ENCODE data around the gene ZNF292.

The ZNF292 gene

DNA sequence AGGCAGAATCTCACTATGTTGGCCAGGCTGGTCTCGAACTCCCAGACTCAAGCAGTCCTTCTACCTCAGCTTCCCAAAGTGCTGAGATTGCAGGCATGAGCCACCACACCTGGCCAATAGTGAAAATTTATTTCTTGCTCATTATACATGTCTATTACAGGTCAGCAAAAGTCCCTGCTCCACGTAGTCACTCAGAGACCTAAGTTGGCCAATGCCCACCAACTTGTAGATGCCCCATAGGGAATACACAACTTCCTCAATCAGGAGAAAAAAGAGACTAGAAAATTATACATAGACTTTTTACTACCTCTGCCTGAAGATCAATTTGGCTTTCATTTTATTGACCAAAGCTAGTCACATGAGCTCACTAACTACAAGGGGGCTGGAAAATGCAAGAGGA is 38.4 kb upstream of the ZNF292 start:
- Histone ChIP-seq H3K4me2 (ENCODE audit: low read length) (no peak overlapping the region), H4K20me1 (ENCODE audit: insufficient read depth, low read length) (no peaks in the 10 kb centered on the region), H3K4me1 (ENCODE audit: low read length) (peaks cover 19% of the 10 kb centered on the region), H3K9ac (ENCODE audit: low read length) (no peak overlapping the region), H3K79me2 (ENCODE audit: low read length) (no peaks in the 10 kb centered on the region), H2AFZ (ENCODE audit: low read depth, low read length) (no peak overlapping the region), H3K27ac (ENCODE audit: low read length) (no peak overlapping the region), H3K27me3 (ENCODE audit: low read depth, low read length) (no peaks in the 10 kb centered on the region), H3K36me3 (replicated peaks; ENCODE audit: low read depth, low read length) (no peaks in the 10 kb centered on the region), H3K9me3 (ENCODE audit: insufficient read depth, low read length) (no peaks in the 10 kb centered on the region), H3K4me3 (ENCODE audit: low read length) (no peak overlapping the region)
- TF ChIP-seq, protein P1, sequence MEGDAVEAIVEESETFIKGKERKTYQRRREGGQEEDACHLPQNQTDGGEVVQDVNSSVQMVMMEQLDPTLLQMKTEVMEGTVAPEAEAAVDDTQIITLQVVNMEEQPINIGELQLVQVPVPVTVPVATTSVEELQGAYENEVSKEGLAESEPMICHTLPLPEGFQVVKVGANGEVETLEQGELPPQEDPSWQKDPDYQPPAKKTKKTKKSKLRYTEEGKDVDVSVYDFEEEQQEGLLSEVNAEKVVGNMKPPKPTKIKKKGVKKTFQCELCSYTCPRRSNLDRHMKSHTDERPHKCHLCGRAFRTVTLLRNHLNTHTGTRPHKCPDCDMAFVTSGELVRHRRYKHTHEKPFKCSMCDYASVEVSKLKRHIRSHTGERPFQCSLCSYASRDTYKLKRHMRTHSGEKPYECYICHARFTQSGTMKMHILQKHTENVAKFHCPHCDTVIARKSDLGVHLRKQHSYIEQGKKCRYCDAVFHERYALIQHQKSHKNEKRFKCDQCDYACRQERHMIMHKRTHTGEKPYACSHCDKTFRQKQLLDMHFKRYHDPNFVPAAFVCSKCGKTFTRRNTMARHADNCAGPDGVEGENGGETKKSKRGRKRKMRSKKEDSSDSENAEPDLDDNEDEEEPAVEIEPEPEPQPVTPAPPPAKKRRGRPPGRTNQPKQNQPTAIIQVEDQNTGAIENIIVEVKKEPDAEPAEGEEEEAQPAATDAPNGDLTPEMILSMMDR (IDR thresholded peaks at IDR 0.05; ENCODE audit: low read depth, low read length): no peak
- no peak for TF ChIP-seq EZH2phosphoT487 (IDR thresholded peaks at IDR 0.05; ENCODE audit: low read depth)

GRCh38 chr6:87118054-87118453 is 37.3 kb upstream of the ZNF292 start:
- Histone ChIP-seq H3K4me1 (ENCODE audit: low read length) (peaks cover 19% of the 10 kb centered on the region), H3K79me2 (ENCODE audit: low read length) (no peaks in the 10 kb centered on the region), H3K4me3 (ENCODE audit: low read length) (no peak overlapping the region), H4K20me1 (ENCODE audit: insufficient read depth, low read length) (no peaks in the 10 kb centered on the region), H3K9ac (ENCODE audit: low read length) (no peak overlapping the region), H3K27me3 (ENCODE audit: low read depth, low read length) (no peaks in the 10 kb centered on the region), H3K36me3 (replicated peaks; ENCODE audit: low read depth, low read length) (no peaks in the 10 kb centered on the region), H3K27ac (ENCODE audit: low read length) (no peak overlapping the region), H3K4me2 (ENCODE audit: low read length) (no peak overlapping the region), H2AFZ (ENCODE audit: low read depth, low read length) (no peak overlapping the region), H3K9me3 (ENCODE audit: insufficient read depth, low read length) (no peaks in the 10 kb centered on the region)
- TF ChIP-seq, protein P1 (IDR thresholded peaks at IDR 0.05; ENCODE audit: low read depth, low read length): no peak
- no peak for TF ChIP-seq EZH2phosphoT487 (IDR thresholded peaks at IDR 0.05; ENCODE audit: low read depth)

GRCh38 chr6:87122477-87122876 is 32.9 kb upstream of the ZNF292 start:
- Histone ChIP-seq H2AFZ (ENCODE audit: low read depth, low read length) (no peak overlapping the region), H3K27ac (ENCODE audit: low read length) (no peak overlapping the region), H3K4me1 (ENCODE audit: low read length) (peaks cover 27% of the 10 kb centered on the region), H3K9me3 (ENCODE audit: insufficient read depth, low read length) (no peaks in the 10 kb centered on the region), H3K79me2 (ENCODE audit: low read length) (no peaks in the 10 kb centered on the region), H4K20me1 (ENCODE audit: insufficient read depth, low read length) (no peaks in the 10 kb centered on the region), H3K9ac (ENCODE audit: low read length) (no peak overlapping the region), H3K4me3 (ENCODE audit: low read length) (no peak overlapping the region), H3K27me3 (ENCODE audit: low read depth, low read length) (no peaks in the 10 kb centered on the region), H3K4me2 (ENCODE audit: low read length) (no peak overlapping the region), H3K36me3 (replicated peaks; ENCODE audit: low read depth, low read length) (no peaks in the 10 kb centered on the region)
- TF ChIP-seq EZH2phosphoT487 (IDR thresholded peaks at IDR 0.05; ENCODE audit: low read depth): no peak
- TF ChIP-seq, protein P1 (IDR thresholded peaks at IDR 0.05; ENCODE audit: low read depth, low read length): no peak

- H3K4me1 ChIP-seq (ENCODE audit: low read length): peaks cover 27% of the 10 kb centered on the region
- no peak overlapping the region for H2AFZ ChIP-seq (ENCODE audit: low read depth, low read length)
- H3K27me3 ChIP-seq (ENCODE audit: low read depth, low read length): no peaks in the 10 kb centered on the region
- no peaks in the 10 kb centered on the region for H3K36me3 ChIP-seq (replicated peaks; ENCODE audit: low read depth, low read length)
- H4K20me1 ChIP-seq (ENCODE audit: insufficient read depth, low read length): no peaks in the 10 kb centered on the region
- H3K9ac ChIP-seq (ENCODE audit: low read length): no peak overlapping the region
- no peak for TF ChIP-seq EZH2phosphoT487 (IDR thresholded peaks at IDR 0.05; ENCODE audit: low read depth)
- TF ChIP-seq, protein P1 (IDR thresholded peaks at IDR 0.05; ENCODE audit: low read depth, low read length): no peak
- no peak overlapping the region for H3K4me3 ChIP-seq (ENCODE audit: low read length)
- peak overlapping the region; percentile 63 for H3K4me2 ChIP-seq (ENCODE audit: low read length)
- no peaks in the 10 kb centered on the region for H3K79me2 ChIP-seq (ENCODE audit: low read length)
- H3K9me3 ChIP-seq (ENCODE audit: insufficient read depth, low read length): no peaks in the 10 kb centered on the region
- H3K27ac ChIP-seq (ENCODE audit: low read length): no peak overlapping the region
Measured at GRCh38 chr6:87124074-87124473, 31.3 kb upstream of the ZNF292 start.

All from OCI-LY3 (cell line).